Right lobe of liver (tissue), 6 donors: ENCODE results near the gene AKR1B1. TPM values are rescaled to one million over a fixed set of nuclear protein-coding genes. Genes with fewer than 3 reads are reported as not detected.

ENCODE experiments used
- ATAC-seq, 4 donors: fragments of 200-7000 bp; cut with Tn5 transposase; one replicate each; pipeline ENCODE4 v1.9.1; 2020; ENCODE audit warnings: mild to moderate bottlenecking in 4 of 4, moderate library complexity in 4 of 4
- DNase-seq, 3 donors: peaks; one replicate each; pipeline ENCODE4 v3.0.0-alpha.2; 2020
- H3K27ac ChIP-seq, 3 donors: fragments of 200-600 bp; one replicate each; pipeline ENCODE4 v1.8.0; 2022
- H3K27me3 ChIP-seq, 2 donors: fragments of 200-600 bp; one replicate each; pipeline ENCODE4 v1.8.0; 2022
- H3K36me3 ChIP-seq, 4 donors: fragments of 200-600 bp; sonication (generic) in 1 of 4; one replicate each; pipeline versions ENCODE4 v1.5.1 to v1.8.0; 2017 to 2022; ENCODE audit warnings: control low read depth in 1 of 4
- H3K4me1 ChIP-seq, 4 donors: fragments of 200-600 bp; sonication (generic) in 1 of 4; one replicate each; pipeline versions ENCODE4 v1.5.1 to v1.8.0; 2017 to 2022; ENCODE audit warnings: control low read depth in 1 of 4
- H3K4me3 ChIP-seq, 3 donors: fragments of 200-600 bp; one replicate each; pipeline ENCODE4 v1.8.0; 2022
- H3K9me3 ChIP-seq, 4 donors: fragments of 200-600 bp; sonication (generic) in 1 of 4; one replicate each; pipeline versions ENCODE4 v1.5.1 to v1.8.0; 2017 to 2022; ENCODE audit warnings: control low read depth in 1 of 4
- CTCF ChIP-seq, 4 donors: fragments of 200-600 bp in 3 of 4; fragments of 450-650 bp in 1 of 4; IDR thresholded peaks; one replicate each; pipeline versions ENCODE4 v1.5.1 to v1.8.0; 2016 to 2022; ENCODE audit warnings: antibody characterized with exemption in 4 of 4, mild to moderate bottlenecking in 2 of 4
- POLR2A ChIP-seq: fragments of 450-650 bp; IDR thresholded peaks from one replicate; pipeline ENCODE4 v1.6.1; 2017; ENCODE audit warnings: antibody characterized with exemption, mild to moderate bottlenecking
- WGBS: methylation state at CpG from one replicate; pipeline ENCODE4 v1.1.6; 2018; ENCODE audit warnings: low coverage, low lambda C conversion rate; ENCODE audit not compliant: insufficient coverage; ENCODE audit errors: missing lambda C conversion rate; 5-methylcytosine and 5-hydroxymethylcytosine counted together
- intact Hi-C, 2 donors: fragments of 100-400 bp; cut with DNase I; formaldehyde crosslinking; loops; one replicate each; pipeline versions ENCODE4 v1.11.2 to v1.14.1; 2022
- total RNA-seq, 6 experiments: library from RNA; depleted of rRNA in 2 of 6; stranded (reverse); fragments of >200 nt in 2 of 6; fragmentation: NEBNext Ultra II Directional in 3 of 6; extraction: Animal tissue kit (Norgen Biotek cat#: 25700) in 3 of 6; gene quantifications; one replicate each; pipeline versions ENCODE4 v1.1.0 to v1.2.4, GENCODE V29; 2016 to 2023
- donor health status: DM: no; HTN: yes; CAD: no.
- donor health status: DM: no; HTN: no; CAD: no.
- donor health status: DM: no; HTN: no; CAD: no.
- donor health status: DM: no; HTN: yes; CAD: no.
- donor health status: DM: no; HTN: yes; CAD: no.

AKR1B1 gene
- total RNA-seq, 6 experiments from 2014 or later = 6.9 to 18.1 (median 9.7) TPM

GRCh38 chr7:134429481-134429880 lies 29.4 kb downstream of the AKR1B1 start:
- no peak for DNase-seq
- no peak for ATAC-seq

GRCh38 chr7:134428942-134429341 lies 30.0 kb downstream of the AKR1B1 start:
- 62% methylated on average over 9 of the region's 9 CpGs for WGBS
- intact Hi-C loops = no loop called here
- ATAC-seq (no peak), DNase-seq (no peak)
- no peak overlapping the region for H3K4me3 ChIP-seq
- no peaks in the 10 kb centered on the region for H3K4me1 ChIP-seq
- no peaks in the 10 kb centered on the region for H3K9me3 ChIP-seq
- H3K27me3 ChIP-seq = no peaks in the 10 kb centered on the region
- H3K27ac ChIP-seq = no peak overlapping the region
- TF ChIP-seq POLR2A (no peak), CTCF (IDR thresholded peaks at IDR 0.05) (no peak)
- no peaks in the 10 kb centered on the region for H3K36me3 ChIP-seq

More at GRCh38 chr7:134429481-134429880, 29.4 kb downstream of the AKR1B1 start:
- Histone ChIP-seq H3K27me3 (no peaks in the 10 kb centered on the region), H3K27ac (no peak overlapping the region), H3K9me3 (no peaks in the 10 kb centered on the region), H3K4me1 (no peaks in the 10 kb centered on the region), H3K4me3 (no peak overlapping the region), H3K36me3 (no peaks in the 10 kb centered on the region)
- TF ChIP-seq CTCF (IDR thresholded peaks at IDR 0.05) = no peak
- intact Hi-C loops = no loop called here
- WGBS = 39% methylated on average over 6 of the region's 6 CpGs

- intact Hi-C loops = no loop called here
- Histone ChIP-seq H3K27ac (no peak overlapping the region), H3K9me3 (no peaks in the 10 kb centered on the region), H3K4me1 (peaks cover 0 to 2% (median 0%) of the 10 kb centered on the region in 4 donors), H3K36me3 (no peaks in the 10 kb centered on the region), H3K27me3 (no peaks in the 10 kb centered on the region), H3K4me3 (no peak overlapping the region)
- TF ChIP-seq CTCF (IDR thresholded peaks at IDR 0.05) = no peak
- TF ChIP-seq POLR2A = no peak
- 60% methylated on average over 2 of the region's 2 CpGs for WGBS
- ATAC-seq (no peak), DNase-seq (no peak)
Observed at GRCh38 chr7:134427896-134428295, 31.0 kb downstream of the AKR1B1 start.

- TF ChIP-seq CTCF (IDR thresholded peaks at IDR 0.05) (no peak), POLR2A (no peak)
- Histone ChIP-seq H3K27ac (no peak overlapping the region), H3K9me3 (no peaks in the 10 kb centered on the region), H3K27me3 (no peaks in the 10 kb centered on the region), H3K4me1 (peaks cover 0 to 7% (median 0%) of the 10 kb centered on the region in 4 donors), H3K4me3 (no peak overlapping the region), H3K36me3 (no peaks in the 10 kb centered on the region)
- intact Hi-C loops = no loop called here
- 100% methylated on average over 1 of the region's 1 CpG for WGBS
- no peak for DNase-seq
- no peak for ATAC-seq
Observed at GRCh38 chr7:134425777-134426176, 33.1 kb downstream of the AKR1B1 start.

GRCh38 chr7:134422638-134423037 lies 36.3 kb downstream of the AKR1B1 start:
- Histone ChIP-seq H3K27me3 (no peaks in the 10 kb centered on the region), H3K9me3 (no peaks in the 10 kb centered on the region), H3K36me3 (no peaks in the 10 kb centered on the region), H3K4me1 (peaks cover 0 to 7% (median 4%) of the 10 kb centered on the region in 4 donors), H3K4me3 (no peak overlapping the region), H3K27ac (no peak overlapping the region)
- ATAC-seq = peak; percentile 8 to 62 (median 44)
- 24% methylated on average over 2 of the region's 4 CpGs for WGBS
- intact Hi-C loops = no loop called here
- DNase-seq = peak in 1 of 3 donors; percentile 55
- TF ChIP-seq CTCF (IDR thresholded peaks at IDR 0.05) (no peak), POLR2A (no peak)
